Activated effector memory CD4-positive, alpha-beta T cell treated with Interleukin-2 at 50 U/mL for 16 hours (primary cell): ENCODE data around the gene WNT8A.

Source experiments
- DNase-seq: peaks from one replicate; pipeline ENCODE4 v3.0.0-alpha.2; 2020

Gene WNT8A

GRCh38 chr5:138092301-138092700, 8.5 kb downstream of the WNT8A start:
- no peak for DNase-seq

GRCh38 chr5:138093036-138093435, 9.2 kb downstream of the WNT8A start:
- DNase-seq = no peak

- no peak for DNase-seq
Observed at GRCh38 chr5:138095100-138095907, 11.5 kb downstream of the WNT8A start.

DNA sequence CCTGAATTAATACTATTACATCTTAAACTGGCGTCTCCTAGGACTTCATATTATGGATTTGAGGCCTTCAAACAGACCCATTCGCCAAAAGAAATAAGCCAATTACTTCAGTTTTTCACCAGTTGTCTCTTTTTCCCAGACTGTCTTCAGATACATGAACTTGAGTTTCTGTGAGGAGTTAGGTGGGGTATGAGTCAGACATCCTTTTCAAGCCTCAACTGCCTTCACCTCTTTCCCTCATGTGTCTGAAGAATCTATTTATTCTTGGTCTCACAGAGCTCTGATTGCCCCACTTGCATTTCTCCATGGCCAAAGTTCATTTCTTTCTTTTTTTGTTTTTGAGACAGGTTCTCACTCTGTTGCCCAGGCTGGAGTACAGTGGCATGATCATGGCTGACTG, 12.5 kb downstream of the WNT8A start:
- no peak for DNase-seq

- DNase-seq = no peak
Observed at GRCh38 chr5:138096997-138097828, 13.4 kb downstream of the WNT8A start.

- no peak for DNase-seq
Observed at GRCh38 chr5:138102454-138103318, 18.9 kb downstream of the WNT8A start.

DNA sequence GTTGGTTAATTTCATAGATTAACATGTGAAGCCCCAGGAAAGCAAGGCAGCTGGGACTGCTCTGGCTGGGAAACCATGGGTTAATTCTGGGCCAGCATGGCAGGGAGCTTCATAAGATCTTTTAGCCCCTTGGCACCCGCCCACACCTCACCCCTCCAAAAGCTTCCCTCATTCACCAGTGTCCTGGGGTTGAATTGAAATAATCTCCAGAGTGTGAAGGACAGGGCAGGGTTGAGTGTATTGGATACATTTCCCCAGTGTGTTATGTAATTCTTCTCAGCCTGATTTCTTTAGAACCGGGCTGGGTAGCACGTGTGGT, 19.4 kb downstream of the WNT8A start:
- no peak for DNase-seq

DNA sequence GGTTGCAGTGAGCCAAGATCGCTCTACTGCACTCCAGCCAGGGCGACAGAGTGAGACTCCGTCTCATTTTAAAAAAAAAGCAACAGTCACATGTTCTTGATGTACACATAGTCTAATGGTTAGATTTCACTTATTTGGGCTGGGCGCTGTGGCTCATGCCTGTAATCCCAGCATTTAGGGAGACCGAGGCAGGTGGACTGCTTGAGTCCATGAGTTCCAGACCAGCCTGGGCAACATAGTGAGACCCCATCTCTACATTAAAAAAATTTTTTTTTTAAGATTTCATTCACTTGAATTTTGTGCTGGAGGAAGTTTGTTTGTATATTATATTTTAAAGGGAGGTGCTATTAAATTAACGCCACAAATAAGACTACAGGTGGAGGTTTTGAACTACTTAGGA, 21.9 kb downstream of the WNT8A start:
- no peak for DNase-seq

DNA sequence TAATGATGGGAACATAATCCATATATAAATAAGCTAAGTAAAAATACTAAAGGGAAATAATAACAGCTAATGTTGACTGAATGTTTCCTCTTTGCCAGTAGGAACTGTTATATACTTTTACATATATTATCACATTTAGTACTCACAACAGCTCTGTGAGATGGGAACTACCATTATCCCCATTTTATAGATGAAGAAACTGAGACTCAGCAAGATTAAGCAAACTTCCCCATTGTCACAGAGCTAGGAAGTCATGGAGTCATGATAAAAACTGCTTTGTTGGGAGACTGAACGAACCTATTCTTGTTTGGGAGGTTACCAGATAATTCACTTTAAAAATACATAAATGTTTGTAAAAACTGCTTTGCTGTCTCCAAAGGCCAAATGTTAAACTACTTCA, 23.4 kb downstream of the WNT8A start:
- DNase-seq = no peak

DNA sequence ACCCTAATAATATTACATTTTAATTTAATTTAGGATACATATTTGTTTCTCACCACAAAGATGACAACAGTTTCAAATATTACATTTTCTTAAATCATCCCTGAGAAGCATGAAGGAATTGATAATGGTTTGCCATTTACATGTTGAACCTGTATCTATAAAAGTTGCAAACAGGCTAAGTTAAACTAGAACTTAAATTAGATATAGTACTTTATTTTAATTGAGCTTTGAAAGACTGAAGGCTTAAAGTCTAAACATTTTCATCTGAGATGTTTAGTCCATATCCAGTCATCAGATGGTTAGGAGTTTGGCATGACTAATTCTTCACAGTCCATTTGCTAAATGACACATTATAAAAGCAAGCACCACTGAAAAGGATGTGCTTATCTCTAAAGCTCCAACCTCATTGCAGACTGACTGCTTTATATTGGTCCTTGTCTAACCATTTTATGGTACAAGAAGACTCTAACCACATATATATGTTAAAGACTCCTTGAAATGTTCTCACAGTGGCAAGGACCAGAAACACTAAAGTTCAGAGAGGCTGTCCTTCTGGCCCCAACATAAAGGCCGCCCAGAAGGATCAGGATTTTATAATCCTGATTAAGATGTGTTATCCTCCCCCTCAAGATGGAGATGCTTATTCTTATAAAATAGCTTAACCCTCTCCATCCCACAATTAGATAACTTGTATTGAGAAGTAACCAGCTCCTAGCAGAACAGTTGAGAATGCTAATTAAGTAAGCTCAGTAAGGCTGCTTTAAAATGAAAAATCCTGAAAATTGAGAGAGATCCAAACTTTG, 25.8 kb downstream of the WNT8A start:
- DNase-seq = no peak

DNA sequence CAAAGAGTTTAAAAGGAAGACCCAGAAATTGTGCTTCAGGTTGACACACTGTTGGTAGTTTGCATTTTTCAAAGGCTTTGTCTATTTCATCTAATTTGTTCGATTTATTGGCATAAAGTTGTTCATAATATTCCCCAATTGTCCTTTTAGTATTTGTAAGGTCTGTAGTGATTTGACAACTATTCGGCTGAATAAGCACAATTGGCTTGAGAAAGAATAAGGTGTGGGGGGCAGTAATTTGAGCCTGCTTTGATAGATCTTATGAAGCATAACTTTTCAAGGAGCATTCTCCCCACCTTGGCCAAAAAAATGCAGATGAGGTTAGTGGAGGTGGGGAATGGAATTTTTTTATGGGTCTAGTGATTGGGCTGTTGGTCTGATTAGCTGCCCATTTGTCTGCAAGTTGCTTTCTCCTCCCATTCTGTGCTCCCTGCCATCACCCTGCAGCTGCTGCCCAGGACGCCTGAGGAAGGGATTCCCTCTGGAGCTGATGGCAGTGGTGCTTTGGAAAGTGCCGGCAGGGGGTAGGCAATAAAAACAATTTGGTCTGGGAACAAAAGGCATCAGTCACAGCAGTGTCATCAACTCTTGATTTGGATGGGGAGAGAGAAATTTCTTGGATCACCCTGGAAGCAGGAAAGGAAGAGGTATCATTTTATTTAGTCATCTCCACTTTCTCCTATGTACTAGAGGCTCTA, 26.6 kb downstream of the WNT8A start:
- DNase-seq = no peak

- DNase-seq = no peak
Observed at GRCh38 chr5:138111181-138111580, 27.3 kb downstream of the WNT8A start.

GRCh38 chr5:138111937-138112336, 28.1 kb downstream of the WNT8A start:
- no peak for DNase-seq

DNA sequence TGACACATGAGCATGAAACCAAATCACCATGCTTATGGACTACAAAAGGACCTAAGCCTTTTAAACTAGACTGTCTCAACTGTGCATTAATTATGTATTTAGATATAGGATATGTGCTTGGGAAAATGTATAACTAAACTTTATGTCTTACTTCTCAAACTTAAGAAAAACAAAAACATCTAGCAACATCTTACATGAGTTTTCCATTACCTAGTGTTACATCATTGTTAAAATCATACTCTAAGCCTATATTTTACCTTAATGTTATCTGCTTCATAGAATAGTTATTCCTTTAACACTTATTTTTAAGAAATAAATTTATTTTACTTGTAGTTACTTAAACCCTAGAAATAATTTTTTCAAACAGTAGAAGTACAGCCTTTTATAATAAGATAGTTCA, 31.4 kb downstream of the WNT8A start:
- DNase-seq = no peak

DNA sequence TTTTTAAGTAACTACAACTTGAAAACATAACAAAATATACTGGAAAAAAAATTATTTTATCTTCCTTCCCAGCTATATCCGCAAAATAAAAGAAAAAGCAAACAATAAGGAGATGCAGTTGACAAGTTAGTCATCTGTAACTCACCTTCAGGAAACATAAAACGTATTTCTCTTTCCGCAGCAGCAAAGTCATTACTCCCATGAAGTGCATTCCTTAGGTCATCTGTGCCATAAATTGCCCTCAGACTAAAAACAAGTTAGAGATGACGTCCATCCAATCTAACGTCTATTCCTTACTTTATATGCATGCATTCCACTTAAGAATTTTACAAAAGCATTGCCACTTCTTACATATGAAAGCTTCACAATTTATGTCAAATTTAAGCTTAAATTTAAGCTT, 44.5 kb downstream of the WNT8A start:
- no peak for DNase-seq

DNA sequence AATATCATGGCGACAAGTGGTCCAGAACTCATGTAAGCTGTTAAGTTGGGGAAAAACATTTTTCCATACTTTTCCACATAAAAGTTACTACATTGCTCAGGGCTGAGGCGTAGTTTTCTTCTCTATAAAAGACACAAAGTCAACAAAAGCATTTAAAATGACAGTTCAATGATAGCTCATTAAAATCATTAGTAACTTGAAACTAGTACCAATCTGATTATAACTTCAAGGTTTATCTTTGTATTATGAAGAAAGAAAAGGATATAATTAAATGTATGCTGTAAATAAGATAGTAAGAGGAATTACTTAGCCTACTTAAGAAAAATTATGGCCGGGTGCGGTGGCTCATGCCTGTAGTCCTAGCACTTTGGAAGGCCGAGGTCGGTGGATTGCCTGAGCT, 45.5 kb downstream of the WNT8A start:
- DNase-seq = no peak

DNA sequence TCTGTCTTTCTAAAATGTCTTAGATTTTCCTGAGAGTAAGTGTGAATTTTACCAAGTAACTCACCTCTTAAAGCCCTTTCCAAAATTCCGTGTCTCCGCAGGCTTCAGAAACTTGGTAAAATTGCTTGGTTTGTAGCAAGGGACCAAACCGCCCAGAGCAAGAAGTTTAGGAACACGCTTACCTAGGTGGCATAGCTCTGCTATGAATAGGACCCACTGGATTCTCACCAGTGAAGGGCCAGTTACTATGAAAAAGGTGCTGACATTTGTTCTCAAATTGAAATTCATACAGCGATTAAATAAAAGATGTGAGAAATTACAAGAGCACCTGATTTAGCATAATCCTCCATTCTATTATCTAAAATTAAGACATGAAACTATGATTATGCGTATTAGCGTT, 48.7 kb downstream of the WNT8A start:
- DNase-seq = no peak

DNA sequence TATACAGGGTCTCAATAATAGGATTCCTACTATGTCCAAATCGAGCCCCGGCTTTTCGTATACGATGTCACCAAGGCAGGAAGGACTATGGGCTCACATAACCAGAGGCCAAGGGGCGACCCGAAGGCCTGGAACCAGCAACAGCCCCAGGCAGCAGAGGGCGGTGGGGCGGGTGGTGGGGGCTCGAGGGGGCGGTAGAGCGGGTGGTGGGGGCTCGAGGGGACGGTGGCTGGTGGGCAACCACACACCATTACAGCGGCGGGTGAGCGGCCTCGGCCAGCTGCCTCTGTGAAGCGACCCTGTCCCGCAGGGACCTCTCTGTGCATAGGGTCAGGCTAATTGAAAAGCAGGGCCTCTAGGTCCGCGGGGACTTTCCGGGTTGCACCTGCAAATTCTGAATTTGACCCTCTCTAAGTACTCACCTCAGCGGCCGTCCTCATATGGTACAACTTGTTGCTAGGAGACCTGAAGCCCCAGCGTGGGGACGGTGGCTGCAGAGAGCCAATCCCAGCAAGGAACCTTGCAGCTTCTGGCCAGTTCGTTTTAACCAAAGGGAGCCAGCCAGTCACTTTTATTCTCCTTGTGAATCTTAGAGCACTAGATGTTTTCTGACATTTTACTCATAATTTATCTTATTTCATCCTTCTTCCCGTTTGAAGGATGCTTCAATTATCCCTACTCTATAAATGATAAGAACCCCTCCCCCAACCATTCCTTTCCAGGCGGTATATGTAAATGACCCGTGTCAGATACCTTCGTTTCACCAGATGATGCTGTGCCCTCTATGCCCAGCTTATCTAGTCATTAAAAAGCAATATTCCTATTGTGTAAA, 55.3 kb downstream of the WNT8A start, which contains the start of gene NME5:
Gene NME5 (minus strand): TSS at position 480 of the 832 bp plus-strand sequence. CDS start 648 bp downstream, outside the sequence.
- no peak for DNase-seq

DNA sequence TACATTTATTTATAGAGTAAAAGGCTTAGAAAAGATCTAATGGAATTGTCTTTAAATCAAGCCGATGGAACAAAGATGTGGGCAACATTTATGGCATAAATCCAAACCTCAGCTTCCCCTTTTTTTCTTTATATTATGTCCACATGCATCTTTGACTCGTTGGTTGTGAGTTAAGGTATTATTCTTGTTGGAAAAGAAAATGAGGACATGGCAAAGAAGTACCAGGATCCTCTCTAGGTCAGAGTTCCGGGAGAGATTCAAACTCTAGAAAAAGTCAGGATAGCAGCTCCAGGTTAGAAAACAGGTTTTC, 55.9 kb downstream of the WNT8A start:
- DNase-seq = no peak

- no peak for DNase-seq
Observed at GRCh38 chr5:138140268-138140667, 56.4 kb downstream of the WNT8A start.
